Heart left ventricle (tissue), 13 donors: Measurements from ENCODE around the gene ALPG.

ENCODE experiments used
- CTCF ChIP-seq, 12 donors: fragments of 200-600 bp; sonication (generic) in 4 of 12; IDR thresholded peaks; one replicate each; pipeline versions ENCODE4 v1.5.0 to v1.8.0; 2018 to 2022; ENCODE audit warnings: antibody characterized with exemption in 12 of 12, mild to moderate bottlenecking in 5 of 12
- POLR2A ChIP-seq, 2 donors: fragments of 450-650 bp; IDR thresholded peaks; one replicate each; pipeline ENCODE4 v1.6.1; 2017; ENCODE audit warnings: antibody characterized with exemption in 2 of 2, mild to moderate bottlenecking in 2 of 2, moderate library complexity in 2 of 2
- donor health status: ischemic (EF 13 %, LVEDD 7.1; RV severe dilation, severe dysfunction).
- donor health status: DM: no; HTN: yes; CAD: no.
- donor health status: DM: no; HTN: no; CAD: no.
- donor health status: ischemic (EF 25% LVEDD 6.9; RV normal size, moderate dysfunction).
- donor health status: ischemic (EF 25% LVEDD 5.7; RV mildly dilated, moderate dysfunction).
- donor health status: ischemic (EF 35%, LVEDD 5.7; RV mildly dilated, moderate dysfunction).
- donor health status: nonischemic (EF 11% LVEDD 7.7; RV severe dilation, severe dysfunction).
- donor health status: DM: yes; HTN: yes; CAD: no.
- donor health status: PGD.
- donor health status: ischemic (EF 29% LVEDD 5.4; RV normal size, mild dysfunction).
- donor health status: nonischemic (EF 23%, LVEDD 6.1; RV moderate dilation, normal function).

DNA sequence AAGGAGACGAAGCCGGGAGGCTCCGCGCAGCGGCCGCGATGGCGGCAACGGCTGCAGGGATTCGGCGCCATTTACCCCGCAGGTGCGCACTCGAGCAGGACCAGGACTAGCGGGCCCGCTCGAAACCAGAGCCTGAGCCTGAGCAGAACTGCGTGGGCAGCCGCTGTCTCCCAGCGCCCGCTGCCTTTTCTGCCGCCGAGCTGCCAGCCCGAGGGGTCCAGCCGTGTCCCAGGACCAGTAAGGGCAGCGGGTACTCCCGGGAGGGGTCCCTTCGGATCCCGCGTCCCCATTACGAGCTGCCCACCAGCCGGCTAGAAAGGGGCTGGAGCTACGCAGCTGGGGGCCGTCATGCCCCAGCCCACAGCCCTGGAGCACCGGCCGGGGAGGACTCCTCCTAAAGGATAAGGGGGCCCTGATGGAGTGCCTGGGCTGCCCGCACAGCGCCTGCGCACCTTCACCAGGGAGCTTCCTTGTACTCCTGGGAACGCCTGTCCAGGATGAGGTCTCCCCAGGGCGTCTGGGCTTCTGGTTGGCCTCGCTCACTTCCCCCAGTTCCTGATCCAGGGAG lies 18.2 kb upstream of the ALPG start:
- TF ChIP-seq CTCF (IDR thresholded peaks at IDR 0.05) = no peak
- no peak for TF ChIP-seq POLR2A (IDR thresholded peaks at IDR 0.05)
